ENCODE measurements around the gene XXYLT1. TPM values are rescaled to one million over a fixed set of nuclear protein-coding genes. Genes with fewer than 3 reads are reported as not detected.

Gene XXYLT1
- total and polyA plus RNA-seq, 10 of the 15 experiments (the other 5 are each of a cell fraction or from before 2014, with no cell fraction given), result 1.2 to 14.2 (median 9.3) TPM

- in situ Hi-C loops (cut with MboI), result no loop called here
- CTCF ChIA-PET, result interaction anchor here (3.1 kb wide), 1 partner anchor 432 kb away, joined by 10 read pairs; no protein-coding TSS in a partner anchor
- no peaks in the 10 kb centered on the region for H3K9me3 ChIP-seq (replicated peaks; ENCODE audit: control insufficient read depth, insufficient read depth, low read length)
- ATAC-seq, result no peak
- POLR2A ChIA-PET, result interaction anchor here (0.5 to 1.7 kb wide), 2 partner anchors 72 to 138 kb away, joined by 3 to 4 read pairs; no protein-coding TSS in a partner anchor
- intact Hi-C loops (cut with micrococcal nuclease; ENCODE audit: unreplicated experiment), result no loop called here
- H3K4me3 ChIP-seq, result no peak overlapping the region
- H3K27me3 ChIP-seq (replicated peaks in 1 of 2; ENCODE audit: control insufficient read depth in 2 of 2, insufficient read depth in 2 of 2, low read length in 1 of 2), result no peaks in the 10 kb centered on the region
- DNase-seq (ENCODE audit: low read depth, low spot score), result no peak
- RAD21 ChIA-PET (ENCODE audit: unreplicated experiment), result interaction anchor here (0.5 kb wide), 1 partner anchor 135 kb away, joined by 4 read pairs; no protein-coding TSS in a partner anchor
- H3K4me1 ChIP-seq (ENCODE audit: control insufficient read depth, insufficient read depth, low read length), result no peaks in the 10 kb centered on the region
- 0 out of 4 replicates have a peak, but pooled peaks cover 0 to 2% of the 10 kb centered on the region in 2 experiments for H3K36me3 ChIP-seq (ENCODE audit: control insufficient read depth in 2 of 2, insufficient read depth in 2 of 2, low read length in 1 of 2)
- no peaks in the 10 kb centered on the region for H4K20me1 ChIP-seq (ENCODE audit: control insufficient read depth, insufficient read depth)
- 86% methylated on average over 31 of the region's 31 CpGs for WGBS (ENCODE audit: insufficient coverage, insufficient replicate concordance, low lambda C conversion rate, missing lambda C conversion rate)
- H3K79me2 ChIP-seq (ENCODE audit: control insufficient read depth, insufficient read depth, low read length), result no peaks in the 10 kb centered on the region
- TF ChIP-seq CHD4 (IDR thresholded peaks at IDR 0.05) (no peak), MLLT1 (IDR thresholded peaks at IDR 0.05) (no peak), PRDM15 (CRISPR knock-in tag; IDR thresholded peaks at IDR 0.05) (no peak), USF1 (IDR thresholded peaks at IDR 0.05; ENCODE audit: borderline replicate concordance, extremely low read length, insufficient read depth, low read depth, low read length) (no peak), SREBF2 (IDR thresholded peaks at IDR 0.05; ENCODE audit: low read length) (no peak), SP1 (IDR thresholded peaks at IDR 0.05; ENCODE audit: low read depth, low read length) (no peak), TCF12 (IDR thresholded peaks at IDR 0.05; ENCODE audit: low read depth, low read length) (no peak), IKZF1 (conservative IDR thresholded peaks at IDR 0.05) (no peak), TCF3 (IDR thresholded peaks at IDR 0.05; ENCODE audit: borderline replicate concordance, insufficient read depth, low read depth, low read length) (no peak), TARDBP (IDR thresholded peaks at IDR 0.05; ENCODE audit: borderline replicate concordance) (no peak)
- SMC1A ChIA-PET (ENCODE audit: uncharacterized antibody, unreplicated experiment), result interaction anchor here (1.7 kb wide), 1 partner anchor 16 kb away, joined by 3 read pairs; no protein-coding TSS in a partner anchor
- no peak overlapping the region for H2AFZ ChIP-seq (ENCODE audit: control insufficient read depth, low read depth, low read length)
- H3K27ac ChIP-seq (ENCODE audit: control insufficient read depth, insufficient read depth), result no peak overlapping the region
- no TSS peak for BruUV-seq (replicated peaks)
- H3K9ac ChIP-seq (ENCODE audit: control insufficient read depth, insufficient read depth, low read length), result no peak overlapping the region
- no peak for FAIRE-seq
- H3K4me2 ChIP-seq (ENCODE audit: control insufficient read depth, insufficient read depth), result no peak overlapping the region
These were observed 156.0 kb downstream of the XXYLT1 start for GRCh38 chr3:195114786-195115599.
